VCaP (cell line): ENCODE measurements around the gene CCDC110.

Experiments used
- H3K27ac ChIP-seq: fragments of 450-650 bp; 2 replicates; pipeline ENCODE4 v1.5.1; 2017
- CTCF ChIP-seq: fragments of 450-650 bp; conservative IDR thresholded peaks from 2 replicates; pipeline ENCODE4 v1.5.1; 2017; ENCODE audit warnings: mild to moderate bottlenecking, moderate library complexity

CCDC110 gene

GRCh38 chr4:185464183-185464582, 7.3 kb downstream of the CCDC110 start:
- no peak for TF ChIP-seq CTCF
- peak overlapping the region; percentile 20; the same call in 1 of the 2 replicates for H3K27ac ChIP-seq

DNA sequence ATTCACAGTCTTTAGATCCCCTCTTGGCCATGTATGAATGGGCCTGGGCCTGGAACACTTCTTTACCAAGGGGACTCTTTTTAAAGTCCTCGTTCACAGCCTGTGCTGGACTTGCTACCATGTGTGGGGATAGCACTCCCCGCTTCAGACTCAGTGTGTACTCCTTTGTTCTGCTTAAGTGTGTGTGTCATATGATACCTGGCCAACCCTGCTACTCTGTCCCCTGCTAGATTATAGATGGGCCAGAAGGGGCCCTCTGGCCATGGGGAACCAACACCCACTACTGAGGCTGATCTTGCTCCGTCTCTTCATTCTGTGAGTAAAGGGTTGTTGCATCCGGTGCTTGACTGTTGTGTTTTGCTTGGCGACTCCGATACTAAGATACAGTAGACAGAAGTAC, 8.0 kb downstream of the CCDC110 start:
- H3K27ac ChIP-seq = no peak overlapping the region
- TF ChIP-seq CTCF = no peak

DNA sequence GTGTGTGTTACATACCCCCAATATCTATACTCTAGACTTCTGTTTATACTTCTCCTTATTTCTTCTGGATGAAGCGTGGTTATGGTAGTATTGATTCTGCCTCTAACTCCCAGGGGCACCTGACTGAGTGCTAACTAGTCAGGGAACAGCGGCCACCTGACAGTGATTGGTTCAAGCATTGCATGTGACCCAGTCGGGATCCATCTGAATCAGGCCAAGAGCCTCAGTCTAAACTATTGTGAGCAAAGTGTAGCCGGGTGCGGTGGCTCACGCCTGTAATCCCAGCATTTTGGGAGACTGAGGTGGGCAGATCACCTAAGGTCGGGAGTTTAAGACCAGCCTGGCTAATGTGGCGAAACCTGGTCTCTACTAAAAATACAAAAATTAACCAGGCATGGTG, 10.0 kb downstream of the CCDC110 start:
- H3K27ac ChIP-seq = no peak overlapping the region
- TF ChIP-seq CTCF = no peak

DNA sequence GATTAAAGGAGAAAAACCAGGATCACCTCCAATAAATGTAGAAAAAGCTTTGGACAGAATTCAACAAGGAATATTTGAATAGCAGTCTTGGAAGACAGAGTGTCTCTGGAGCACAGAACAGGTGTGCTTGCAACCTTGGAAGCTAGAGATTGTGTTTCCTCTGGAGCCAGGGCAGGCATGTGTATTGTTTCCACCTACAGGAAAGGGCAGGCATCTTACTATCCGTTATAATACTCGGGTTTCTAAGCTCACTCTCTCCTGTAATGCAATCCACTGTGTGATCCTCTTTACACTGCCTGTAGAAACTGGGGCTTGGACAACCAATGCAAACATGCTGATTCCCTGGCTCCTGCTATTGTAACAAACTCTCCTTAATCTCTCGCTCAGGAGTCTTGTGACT, 14.4 kb downstream of the CCDC110 start:
- peak; percentile 26; the same call in 1 of the 2 replicates for TF ChIP-seq CTCF
- H3K27ac ChIP-seq = peak overlapping the region; percentile 45

DNA sequence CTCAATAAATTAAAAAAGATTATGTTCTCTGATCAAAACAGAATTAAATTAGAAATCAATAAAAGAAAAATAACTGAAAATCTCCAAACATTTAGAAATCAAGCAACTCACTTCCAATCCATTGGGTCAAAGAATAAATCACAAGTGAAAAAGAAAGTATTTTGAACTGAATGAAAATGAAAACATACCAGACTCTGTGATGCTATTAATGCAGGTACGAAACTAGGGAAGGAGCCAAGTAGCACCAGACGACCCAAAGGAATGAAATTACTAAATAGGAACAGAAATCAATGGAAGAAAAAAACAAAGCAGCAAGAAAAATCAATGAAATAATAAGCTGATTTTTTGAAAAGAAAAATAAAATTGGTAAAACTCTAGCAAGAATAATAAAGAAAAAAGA, 15.4 kb downstream of the CCDC110 start:
- TF ChIP-seq CTCF = no peak
- H3K27ac ChIP-seq = peak overlapping the region; percentile 45

DNA sequence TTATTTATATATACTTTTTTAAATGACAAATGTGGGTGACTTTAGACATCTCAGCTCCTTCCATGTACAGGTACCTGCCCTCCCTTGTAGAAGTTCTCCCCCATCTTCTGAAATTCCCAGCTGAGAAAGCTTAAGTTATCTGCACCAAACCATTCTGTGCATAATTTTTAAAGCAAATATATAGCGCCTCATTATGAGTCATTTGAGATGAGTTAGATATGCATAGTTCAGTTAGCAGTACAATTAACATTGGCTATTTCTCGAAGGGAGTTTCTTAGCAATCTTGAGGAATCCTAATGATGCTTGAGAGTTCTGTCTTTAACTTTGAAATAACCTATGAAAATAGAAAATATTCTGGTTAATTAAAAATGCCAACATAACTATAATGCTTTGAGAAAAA, 26.3 kb downstream of the CCDC110 start:
- no peak for TF ChIP-seq CTCF
- no peak overlapping the region for H3K27ac ChIP-seq

GRCh38 chr4:185441479-185441878, 30.1 kb downstream of the CCDC110 start:
- TF ChIP-seq CTCF = no peak
- H3K27ac ChIP-seq = no peak overlapping the region

DNA sequence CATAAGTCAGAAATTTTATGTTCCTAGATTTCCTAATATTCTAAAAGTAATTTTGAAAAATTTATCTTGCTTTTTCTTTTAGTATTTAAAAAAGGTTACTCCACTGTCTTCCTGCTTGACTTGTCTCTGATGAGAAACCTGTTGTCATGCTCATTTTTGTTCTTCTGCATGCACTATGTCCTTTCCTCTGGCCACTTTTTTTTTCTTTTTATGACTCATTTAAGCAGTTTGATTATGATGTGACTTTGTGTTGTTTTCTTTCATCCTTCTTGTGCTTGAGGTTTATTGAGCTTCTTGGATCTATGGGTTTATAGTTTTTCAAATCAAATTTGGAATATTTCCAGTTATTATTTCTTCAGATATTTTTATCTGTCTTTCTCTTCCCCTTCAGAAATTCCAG, 33.7 kb downstream of the CCDC110 start:
- no peak for TF ChIP-seq CTCF

More for the DNA sequence above, 33.7 kb downstream of the CCDC110 start:
- no peak overlapping the region for H3K27ac ChIP-seq
